ENCODE data around the gene TIMM44.

The TIMM44 gene

DNA sequence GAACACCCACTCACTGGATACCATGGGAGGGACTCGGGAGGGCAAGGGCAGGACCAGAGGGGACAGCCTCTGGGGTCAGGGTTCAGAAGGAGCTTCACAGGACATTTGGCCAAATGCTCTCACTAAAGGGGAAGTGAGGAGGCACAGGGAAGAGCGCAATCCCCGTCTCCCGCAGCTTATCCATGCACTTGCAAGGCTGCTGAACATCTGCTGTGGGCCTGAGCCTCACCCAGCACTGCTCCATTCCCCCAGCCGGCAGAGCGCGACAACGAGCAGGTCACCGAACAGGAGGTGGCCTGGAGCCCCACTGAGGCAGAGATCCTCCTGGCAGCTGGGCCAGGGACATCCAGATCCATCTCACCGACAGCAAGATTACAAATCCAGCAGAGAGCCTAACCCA, 38.6 kb upstream of the TIMM44 start:
- Histone ChIP-seq H3K27me3 (no peaks in the 10 kb centered on the region), H3K4me3 (ENCODE audit: low read depth, low read length) (no peak overlapping the region), H3K4me1 (no peaks in the 10 kb centered on the region), H3K9me3 (no peaks in the 10 kb centered on the region), H3K36me3 (peaks cover 76% of the 10 kb centered on the region)
- no peak for DNase-seq
- TF ChIP-seq, protein P1, sequence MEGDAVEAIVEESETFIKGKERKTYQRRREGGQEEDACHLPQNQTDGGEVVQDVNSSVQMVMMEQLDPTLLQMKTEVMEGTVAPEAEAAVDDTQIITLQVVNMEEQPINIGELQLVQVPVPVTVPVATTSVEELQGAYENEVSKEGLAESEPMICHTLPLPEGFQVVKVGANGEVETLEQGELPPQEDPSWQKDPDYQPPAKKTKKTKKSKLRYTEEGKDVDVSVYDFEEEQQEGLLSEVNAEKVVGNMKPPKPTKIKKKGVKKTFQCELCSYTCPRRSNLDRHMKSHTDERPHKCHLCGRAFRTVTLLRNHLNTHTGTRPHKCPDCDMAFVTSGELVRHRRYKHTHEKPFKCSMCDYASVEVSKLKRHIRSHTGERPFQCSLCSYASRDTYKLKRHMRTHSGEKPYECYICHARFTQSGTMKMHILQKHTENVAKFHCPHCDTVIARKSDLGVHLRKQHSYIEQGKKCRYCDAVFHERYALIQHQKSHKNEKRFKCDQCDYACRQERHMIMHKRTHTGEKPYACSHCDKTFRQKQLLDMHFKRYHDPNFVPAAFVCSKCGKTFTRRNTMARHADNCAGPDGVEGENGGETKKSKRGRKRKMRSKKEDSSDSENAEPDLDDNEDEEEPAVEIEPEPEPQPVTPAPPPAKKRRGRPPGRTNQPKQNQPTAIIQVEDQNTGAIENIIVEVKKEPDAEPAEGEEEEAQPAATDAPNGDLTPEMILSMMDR (IDR thresholded peaks at IDR 0.05; ENCODE audit: low read depth, low read length), result no peak

DNA sequence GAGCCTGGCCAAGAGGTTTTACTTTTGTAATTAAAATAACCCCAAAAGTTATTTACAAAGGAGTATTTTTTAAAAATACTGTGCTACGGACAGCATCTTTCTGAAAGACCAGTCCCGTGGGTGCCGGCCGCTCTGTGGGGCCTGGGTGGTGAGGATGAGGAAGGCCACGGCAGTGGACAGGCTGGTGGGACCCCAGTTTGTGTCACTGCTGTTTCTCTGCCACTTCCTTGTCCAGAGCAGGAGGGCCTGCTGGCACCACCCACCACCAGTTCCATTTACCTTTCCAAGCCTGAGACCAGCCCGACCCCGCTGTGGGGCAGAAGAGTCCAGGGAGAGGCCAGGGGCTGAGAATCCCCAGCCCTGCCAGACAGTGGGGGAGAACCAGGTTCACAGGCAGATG, 38.2 kb upstream of the TIMM44 start:
- TF ChIP-seq, protein P1 (IDR thresholded peaks at IDR 0.05; ENCODE audit: low read depth, low read length), result no peak
- Histone ChIP-seq H3K4me3 (ENCODE audit: low read depth, low read length) (no peak overlapping the region), H3K4me1 (no peaks in the 10 kb centered on the region), H3K27me3 (no peaks in the 10 kb centered on the region), H3K9me3 (no peaks in the 10 kb centered on the region), H3K36me3 (peaks cover 78% of the 10 kb centered on the region)
- no peak for DNase-seq

DNA sequence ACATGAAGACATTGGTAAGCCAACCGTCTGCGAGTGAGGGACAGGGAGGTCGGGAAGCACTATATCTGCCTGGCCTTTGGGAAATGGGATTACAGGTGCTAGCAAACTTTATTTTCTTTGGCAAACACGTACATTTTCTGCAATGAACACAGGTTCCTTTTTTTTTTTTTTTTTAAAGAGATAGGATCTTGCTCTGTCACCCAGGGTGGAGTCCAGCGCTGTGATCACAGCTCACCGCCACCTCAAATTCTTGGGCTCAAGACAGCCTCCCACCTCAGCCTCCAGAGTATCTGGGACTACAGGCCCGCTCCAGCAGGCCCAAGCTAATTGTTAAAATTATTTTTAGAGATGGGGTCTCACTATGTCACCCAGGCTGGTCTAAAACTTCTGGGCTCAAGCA, 37.7 kb upstream of the TIMM44 start:
- Histone ChIP-seq H3K36me3 (peaks cover 77% of the 10 kb centered on the region), H3K27me3 (no peaks in the 10 kb centered on the region), H3K4me3 (ENCODE audit: low read depth, low read length) (no peak overlapping the region), H3K4me1 (no peaks in the 10 kb centered on the region), H3K9me3 (no peaks in the 10 kb centered on the region)
- DNase-seq, result no peak
- TF ChIP-seq, protein P1 (IDR thresholded peaks at IDR 0.05; ENCODE audit: low read depth, low read length), result no peak

DNA sequence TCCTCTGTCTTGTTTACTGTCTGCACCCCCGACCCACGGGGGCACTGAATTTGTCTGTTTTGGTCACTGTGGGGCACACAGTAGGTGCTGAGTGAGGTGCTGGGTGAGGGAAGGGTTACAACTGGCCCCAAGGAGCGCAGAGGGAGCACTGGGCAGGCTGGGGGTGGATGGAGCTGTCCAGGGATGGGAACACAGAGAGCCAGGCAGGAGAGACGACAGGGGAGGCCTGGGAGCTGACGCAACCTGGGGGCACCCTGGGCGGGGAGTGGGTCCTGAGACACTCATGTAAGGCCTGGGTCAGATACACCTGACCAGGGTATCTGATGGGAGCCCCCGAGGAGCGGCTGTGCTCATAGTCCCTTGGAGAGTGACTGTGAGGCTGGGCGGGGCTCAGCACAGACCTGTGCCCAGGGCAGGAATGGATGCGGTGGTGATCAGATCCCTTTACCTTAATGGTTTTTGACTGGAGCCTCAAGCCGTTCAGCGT, 37.2 kb upstream of the TIMM44 start:
- H3K27me3 ChIP-seq, result no peaks in the 10 kb centered on the region
- TF ChIP-seq, protein P1 (IDR thresholded peaks at IDR 0.05; ENCODE audit: low read depth, low read length), result no peak
- no peaks in the 10 kb centered on the region for H3K9me3 ChIP-seq
- no peaks in the 10 kb centered on the region for H3K4me1 ChIP-seq
- H3K4me3 ChIP-seq (ENCODE audit: low read depth, low read length), result no peak overlapping the region
- H3K36me3 ChIP-seq, result peaks cover 76% of the 10 kb centered on the region
- DNase-seq, result no peak

DNA sequence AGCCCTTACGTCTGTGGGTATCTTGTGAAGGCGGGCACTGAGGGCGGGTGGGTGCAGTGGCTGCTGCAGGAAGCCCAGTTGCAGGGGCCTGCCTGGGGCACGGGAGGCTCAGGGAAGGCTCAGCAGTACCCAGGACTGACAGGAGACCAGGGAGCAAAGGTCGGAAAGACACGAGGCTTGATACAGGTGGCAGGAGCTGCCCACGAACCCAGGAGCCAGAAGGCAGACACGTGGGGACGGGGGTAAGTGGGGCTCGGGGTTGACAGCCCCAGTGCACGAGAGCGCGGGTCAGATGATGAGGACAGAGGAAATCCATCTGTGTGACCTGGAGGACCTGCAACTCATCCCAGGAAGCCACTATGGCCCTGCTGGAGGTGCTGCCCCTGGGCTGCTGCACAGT, 36.7 kb upstream of the TIMM44 start:
- H3K9me3 ChIP-seq, result no peaks in the 10 kb centered on the region
- no peaks in the 10 kb centered on the region for H3K27me3 ChIP-seq
- no peak overlapping the region for H3K4me3 ChIP-seq (ENCODE audit: low read depth, low read length)
- no peak for DNase-seq
- TF ChIP-seq, protein P1 (IDR thresholded peaks at IDR 0.05; ENCODE audit: low read depth, low read length), result no peak
- H3K36me3 ChIP-seq, result peaks cover 79% of the 10 kb centered on the region
- H3K4me1 ChIP-seq, result no peaks in the 10 kb centered on the region

DNA sequence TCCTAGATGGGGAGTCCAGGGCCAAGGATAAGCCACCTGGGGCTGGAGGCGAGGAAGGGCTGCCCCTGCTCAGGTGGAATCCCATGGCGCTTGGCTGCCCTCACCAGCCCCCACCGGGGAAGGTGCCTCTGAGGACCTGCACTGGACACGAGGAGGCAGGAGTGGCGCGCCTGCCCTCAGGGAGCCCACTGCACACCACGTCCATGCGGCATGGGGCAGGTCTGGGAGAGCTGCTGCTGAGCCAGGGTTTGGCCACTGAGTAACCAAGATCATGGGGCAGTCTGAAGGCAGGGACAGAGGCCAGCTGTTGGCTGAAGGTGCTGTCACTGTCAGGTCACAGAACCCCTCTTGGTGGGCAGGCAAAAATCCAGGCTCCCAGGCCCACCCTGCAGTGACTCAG, 36.1 kb upstream of the TIMM44 start:
- Histone ChIP-seq H3K36me3 (peaks cover 80% of the 10 kb centered on the region), H3K4me3 (ENCODE audit: low read depth, low read length) (no peak overlapping the region), H3K9me3 (no peaks in the 10 kb centered on the region), H3K27me3 (no peaks in the 10 kb centered on the region), H3K4me1 (no peaks in the 10 kb centered on the region)
- no peak for DNase-seq
- TF ChIP-seq, protein P1 (IDR thresholded peaks at IDR 0.05; ENCODE audit: low read depth, low read length), result no peak
